GM15510 (cell line): Measurements from ENCODE around the gene CCDC137.

Source experiments
- POLR2A ChIP-seq: IDR thresholded peaks from 3 replicates; pipeline ENCODE4 v1.6.1; 2011; ENCODE audit warnings: borderline replicate concordance; ENCODE audit not compliant: insufficient read length; ENCODE audit errors: extremely low read depth

Gene CCDC137

GRCh38 chr17:81666342-81667191 is at the start of gene CCDC137, which contains the start of gene OXLD1:
Gene CCDC137 (plus strand): TSS chr17:81666737. CDS start chr17:81666767, 30 bp downstream.
Gene OXLD1 (minus strand): TSS chr17:81666605. CDS start chr17:81666577, 28 bp downstream.
- peak; percentile 98 for TF ChIP-seq POLR2A

GRCh38 chr17:81616877-81617276 is 49.7 kb upstream of the CCDC137 start:
- no peak for TF ChIP-seq POLR2A

- no peak for TF ChIP-seq POLR2A
These were observed 44.9 kb upstream of the CCDC137 start for GRCh38 chr17:81621494-81622130.

GRCh38 chr17:81630274-81630673 is 36.3 kb upstream of the CCDC137 start:
- TF ChIP-seq POLR2A, result no peak

GRCh38 chr17:81631482-81631881 is 35.1 kb upstream of the CCDC137 start:
- no peak for TF ChIP-seq POLR2A

- no peak for TF ChIP-seq POLR2A
These were observed 31.1 kb upstream of the CCDC137 start for GRCh38 chr17:81635431-81635830.

GRCh38 chr17:81635973-81636504 is 30.5 kb upstream of the CCDC137 start:
- no peak for TF ChIP-seq POLR2A

- TF ChIP-seq POLR2A, result peak; percentile 92
These were observed 29.8 kb upstream of the CCDC137 start, which contains the start of the genes NPLOC4 and TSPAN10 for GRCh38 chr17:81636505-81637288. Gene NPLOC4 (minus strand): TSS chr17:81637112. CDS start chr17:81636930, 182 bp downstream. Gene TSPAN10 (plus strand): TSS chr17:81637196. CDS start chr17:81642413, 5,217 bp downstream.

- no peak for TF ChIP-seq POLR2A
These were observed 27.9 kb upstream of the CCDC137 start for GRCh38 chr17:81638683-81639082.

- TF ChIP-seq POLR2A, result no peak
These were observed 26.5 kb upstream of the CCDC137 start for GRCh38 chr17:81640011-81640410.

- TF ChIP-seq POLR2A, result no peak
These were observed 24.6 kb upstream of the CCDC137 start for GRCh38 chr17:81641825-81642489.

- TF ChIP-seq POLR2A, result no peak
These were observed 22.0 kb upstream of the CCDC137 start for GRCh38 chr17:81644496-81644895.

GRCh38 chr17:81644976-81645952 is 21.3 kb upstream of the CCDC137 start:
- no peak for TF ChIP-seq POLR2A
